ENCODE measurements around the gene TBC1D30. TPM values are rescaled to one million over a fixed set of nuclear protein-coding genes. Genes with fewer than 3 reads are reported as not detected.

The TBC1D30 gene
- total and polyA plus RNA-seq, 9 of the 15 experiments (the other 6 are each of a cell fraction or from before 2014, with no cell fraction given) = 0.07 to 0.55 (median 0.20) TPM; not detected in 1

- in situ Hi-C loops (cut with MboI) = no loop called here
Observed at GRCh38 chr12:64903479-64904152, 79.2 kb downstream of the TBC1D30 start.

GRCh38 chr12:64907097-64907496, 82.7 kb downstream of the TBC1D30 start:
- in situ Hi-C loops (cut with MboI) = no loop called here
- Histone ChIP-seq H3K36me3 (ENCODE audit: control insufficient read depth, insufficient read depth, low read length) (no peaks in the 10 kb centered on the region), H3K27me3 (ENCODE audit: control insufficient read depth in 2 of 2, insufficient read depth in 2 of 2, low read length in 2 of 2) (peaks cover 0 to 5% of the 10 kb centered on the region in 2 experiments; a peak in 2 of 5 replicates), H3K9ac (ENCODE audit: insufficient read depth in 1 of 2, low read depth in 2 of 2, low read length in 2 of 2) (no peak overlapping the region), H3K9me3 (replicated peaks; ENCODE audit: control insufficient read depth, insufficient read depth, low read depth, low read length) (no peaks in the 10 kb centered on the region), H4K20me1 (replicated peaks; ENCODE audit: control insufficient read depth, insufficient read depth, low read length) (no peaks in the 10 kb centered on the region; the same call in 1 of the 2 replicates), H3K9me1 (ENCODE audit: control insufficient read depth, insufficient read depth, low read length) (no peaks in the 10 kb centered on the region), H3K4me3 (no peak overlapping the region), H3K79me2 (ENCODE audit: control insufficient read depth, insufficient read depth, low read length) (no peaks in the 10 kb centered on the region), H3K4me1 (replicated peaks in 1 of 2; ENCODE audit: control insufficient read depth in 2 of 2, insufficient read depth in 2 of 2, low read length in 2 of 2) (no peaks in the 10 kb centered on the region), H3K27ac (ENCODE audit: extremely low read depth, low read depth, low read length) (no peak overlapping the region), H3K4me2 (ENCODE audit: insufficient read depth, low read length) (no peak overlapping the region), H2AFZ (ENCODE audit: low read depth, low read length) (no peak overlapping the region)
- ChIA-PET CTCF (ENCODE audit: low intra/inter-chr PET ratio) (no interaction called here), POLR2A (no interaction called here)
- no peak for DNase-seq (ENCODE audit: extremely low read depth in 1 of 4, low spot score in 3 of 4)
- FAIRE-seq = no peak
- no TSS peak for BruUV-seq (replicated peaks)
- intact Hi-C loops (cut with micrococcal nuclease) = no loop called here
- WGBS (ENCODE audit: insufficient coverage, low coverage, missing lambda C conversion rate) = 2% methylated on average over 3 of the region's 3 CpGs
- ATAC-seq = no peak
- TF ChIP-seq TFE3 (CRISPR knock-in tag; IDR thresholded peaks at IDR 0.05) (peak; percentile 38; the same call in 1 of the 2 replicates), CTBP1 (IDR thresholded peaks at IDR 0.05; ENCODE audit: borderline replicate concordance) (no peak), PRMT5 (CRISPR knock-in tag; IDR thresholded peaks at IDR 0.05) (no peak)

More at GRCh38 chr12:64903479-64904152, 79.2 kb downstream of the TBC1D30 start:
- H3K9ac ChIP-seq (ENCODE audit: insufficient read depth in 1 of 2, low read depth in 2 of 2, low read length in 2 of 2) = no peak overlapping the region
- intact Hi-C loops (cut with micrococcal nuclease) = no loop called here
- no peak overlapping the region for H3K4me3 ChIP-seq
- H4K20me1 ChIP-seq (replicated peaks; ENCODE audit: control insufficient read depth, insufficient read depth, low read length) = no peaks in the 10 kb centered on the region; the same call in 1 of the 2 replicates
- no peak overlapping the region for H3K27ac ChIP-seq (ENCODE audit: extremely low read depth, low read depth, low read length)
- POLR2A ChIA-PET = no interaction called here
- ATAC-seq = no peak
- no peak overlapping the region for H2AFZ ChIP-seq (ENCODE audit: low read depth, low read length)
- CTCF ChIA-PET (ENCODE audit: low intra/inter-chr PET ratio) = no interaction called here
- no peaks in the 10 kb centered on the region for H3K9me1 ChIP-seq (ENCODE audit: control insufficient read depth, insufficient read depth, low read length)
- 0% methylated on average over 5 of the region's 5 CpGs for WGBS (ENCODE audit: insufficient coverage, low coverage, missing lambda C conversion rate)
- no peaks in the 10 kb centered on the region for H3K9me3 ChIP-seq (replicated peaks; ENCODE audit: control insufficient read depth, insufficient read depth, low read depth, low read length)
- BruUV-seq (replicated peaks) = no TSS peak
- peaks cover 0 to 5% of the 10 kb centered on the region in 2 experiments; a peak in 2 of 5 replicates for H3K27me3 ChIP-seq (ENCODE audit: control insufficient read depth in 2 of 2, insufficient read depth in 2 of 2, low read length in 2 of 2)
- H3K36me3 ChIP-seq (ENCODE audit: control insufficient read depth, insufficient read depth, low read length) = no peaks in the 10 kb centered on the region
- no peaks in the 10 kb centered on the region for H3K79me2 ChIP-seq (ENCODE audit: control insufficient read depth, insufficient read depth, low read length)
- no peaks in the 10 kb centered on the region for H3K4me1 ChIP-seq (replicated peaks in 1 of 2; ENCODE audit: control insufficient read depth in 2 of 2, insufficient read depth in 2 of 2, low read length in 2 of 2)
- DNase-seq (ENCODE audit: extremely low read depth in 1 of 4, low spot score in 3 of 4) = no peak
- FAIRE-seq = no peak
- no peak overlapping the region for H3K4me2 ChIP-seq (ENCODE audit: insufficient read depth, low read length)
- TF ChIP-seq, protein P1, sequence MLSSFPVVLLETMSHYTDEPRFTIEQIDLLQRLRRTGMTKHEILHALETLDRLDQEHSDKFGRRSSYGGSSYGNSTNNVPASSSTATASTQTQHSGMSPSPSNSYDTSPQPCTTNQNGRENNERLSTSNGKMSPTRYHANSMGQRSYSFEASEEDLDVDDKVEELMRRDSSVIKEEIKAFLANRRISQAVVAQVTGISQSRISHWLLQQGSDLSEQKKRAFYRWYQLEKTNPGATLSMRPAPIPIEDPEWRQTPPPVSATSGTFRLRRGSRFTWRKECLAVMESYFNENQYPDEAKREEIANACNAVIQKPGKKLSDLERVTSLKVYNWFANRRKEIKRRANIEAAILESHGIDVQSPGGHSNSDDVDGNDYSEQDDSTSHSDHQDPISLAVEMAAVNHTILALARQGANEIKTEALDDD (IDR thresholded peaks at IDR 0.05) = no peak
- TF ChIP-seq ZNF143 (CRISPR knock-in tag; IDR thresholded peaks at IDR 0.05) = no peak
